K562 (cell line): ENCODE data around the gene RNF32. TPM values are rescaled to one million over a fixed set of nuclear protein-coding genes. Genes with fewer than 3 reads are reported as not detected.

Experiments
- ATAC-seq: fragments of 200-7000 bp; cut with Tn5 transposase; 3 replicates; pipeline ENCODE4 v1.9.1; 2020; ENCODE audit warnings: moderate library complexity
- BruUV-seq: library from RNA; stranded (reverse); fragments of 400-500 nt; replicated peaks from 2 replicates; lab custom pipeline; 2021; lab: Mats Ljungman, UMichigan
- CTCF ChIA-PET: fragments of 300-600 bp; formaldehyde crosslinking; extraction: SDS; loops from one replicate; lab custom pipeline; 2021; ENCODE audit warnings: low intra/inter-chr PET ratio; lab: Yijun Ruan, JAX
- POLR2A ChIA-PET: fragments of 300-600, 350-650 bp; sonication (Branson Sonifier 250); formaldehyde crosslinking; extraction: SDS; loops from one replicate; lab custom pipeline; 2021; ENCODE audit warnings: antibody characterized with exemption, inconsistent platforms; lab: Yijun Ruan, JAX
- DNase-seq, 4 experiments: peaks; one replicate each; pipeline versions ENCODE4 v3.0.0 to v3.0.0-alpha.2; 2011 to 2018; ENCODE audit warnings: low spot score in 3 of 4, mixed read lengths in 3 of 4; ENCODE audit errors: extremely low read depth in 1 of 4
- FAIRE-seq: peaks from 2 replicates; lab custom pipeline; 2011; peaks lifted over from hg19 to GRCh38; lab: Jason Lieb, UNC
- H2AFZ ChIP-seq: 2 replicates; pipeline ENCODE4 v1.6.0; 2011; ENCODE audit warnings: low read depth, low read length, control low read depth, inconsistent platforms
- H3K27ac ChIP-seq: fragments of 200-600 bp; 3 replicates; pipeline ENCODE4 v1.8.0; 2011; ENCODE audit warnings: low read depth, mild to moderate bottlenecking, control low read depth, inconsistent platforms, low read length, moderate library complexity, mixed read lengths; ENCODE audit errors: extremely low read depth
- H3K27me3 ChIP-seq, 2 experiments: fragments of 300-600 bp in 1 of 2; 2 replicates in 1 of 2; 3 replicates in 1 of 2; pipeline versions ENCODE4 v1.6.0 to v1.8.0; 2011; ENCODE audit warnings: inconsistent platforms in 2 of 2, low read length in 2 of 2, mild to moderate bottlenecking in 1 of 2, mixed read lengths in 1 of 2, moderate library complexity in 1 of 2; ENCODE audit not compliant: control insufficient read depth in 2 of 2, insufficient read depth in 2 of 2
- H3K36me3 ChIP-seq: fragments of 300-600 bp; 3 replicates; pipeline ENCODE4 v1.8.0; 2011; ENCODE audit warnings: mild to moderate bottlenecking, low read length, inconsistent platforms; ENCODE audit not compliant: control insufficient read depth, insufficient read depth
- H3K4me1 ChIP-seq, 2 experiments: fragments of 200-600 bp in 1 of 2; replicated peaks in 1 of 2; 2 replicates in 1 of 2; 3 replicates in 1 of 2; pipeline versions ENCODE4 v1.5.1 to v1.8.0; 2011; ENCODE audit warnings: inconsistent platforms in 2 of 2, low read length in 2 of 2, mild to moderate bottlenecking in 1 of 2, mixed read lengths in 1 of 2, moderate library complexity in 1 of 2; ENCODE audit not compliant: control insufficient read depth in 2 of 2, insufficient read depth in 2 of 2
- H3K4me2 ChIP-seq: 2 replicates; pipeline ENCODE4 v1.6.1; 2011; ENCODE audit warnings: low read length, control low read depth, inconsistent platforms, mixed read lengths; ENCODE audit not compliant: insufficient read depth
- H3K4me3 ChIP-seq: fragments of 200-600 bp; sonication (generic), shearing (Covaris generic); 2 replicates; pipeline ENCODE4 v1.5.1; 2016; ENCODE audit warnings: control low read depth, inconsistent platforms
- H3K79me2 ChIP-seq: fragments of 200-600 bp; 3 replicates; pipeline ENCODE4 v1.8.0; 2011; ENCODE audit warnings: low read length, inconsistent platforms; ENCODE audit not compliant: control insufficient read depth, insufficient read depth
- H3K9ac ChIP-seq, 2 experiments: 2 replicates each; pipeline versions ENCODE4 v1.6.0 to v1.6.1; 2011; ENCODE audit warnings: low read depth in 2 of 2, low read length in 2 of 2, control low read depth in 1 of 2, inconsistent platforms in 1 of 2, mild to moderate bottlenecking in 1 of 2, mixed read lengths in 1 of 2; ENCODE audit not compliant: insufficient read depth in 1 of 2
- H3K9me1 ChIP-seq: one replicate; pipeline ENCODE4 v1.6.0; 2011; ENCODE audit warnings: inconsistent platforms, mild to moderate bottlenecking, low read length, moderate library complexity; ENCODE audit not compliant: control insufficient read depth, insufficient read depth
- H3K9me3 ChIP-seq: replicated peaks from 2 replicates; pipeline ENCODE4 v1.5.1; 2011; ENCODE audit warnings: low read depth, low read length, inconsistent platforms; ENCODE audit not compliant: control insufficient read depth, insufficient read depth
- H4K20me1 ChIP-seq: replicated peaks from 2 replicates; pipeline ENCODE4 v1.6.1; 2011; ENCODE audit warnings: low read length, inconsistent platforms, mixed read lengths; ENCODE audit not compliant: control insufficient read depth, insufficient read depth
- ARNT ChIP-seq, 2 experiments: fragments of 450-650 bp; IDR thresholded peaks; 2 replicates each; pipeline ENCODE4 v1.6.1; 2016; ENCODE audit warnings: mild to moderate bottlenecking in 1 of 2
- CEBPG ChIP-seq, 3 experiments: fragments of 200-800 bp in 1 of 3; sonication (Bioruptor generic) in 1 of 3; sonication (generic) in 1 of 3; formaldehyde crosslinking in 1 of 3; IDR thresholded peaks in 2 of 3; conservative IDR thresholded peaks in 1 of 3; 2 replicates each; pipeline versions ENCODE4 v1.6.1 to v1.8.0; 2016 to 2022; ENCODE audit warnings: missing compliant biosample characterization in 2 of 3, missing genetic modification characterization in 2 of 3, mild to moderate bottlenecking in 1 of 3, missing genetic modification reagents in 1 of 3
- CHD4 ChIP-seq: fragments of 200-600 bp; sonication (generic); IDR thresholded peaks from 3 replicates; pipeline ENCODE4 v1.6.1; 2012; ENCODE audit warnings: low read depth, mild to moderate bottlenecking, mixed read lengths, low read length, inconsistent platforms; ENCODE audit not compliant: insufficient read depth, insufficient replicate concordance, poor library complexity, severe bottlenecking
- FOS ChIP-seq: IDR thresholded peaks from 3 replicates; pipeline ENCODE4 v1.6.1; 2011; ENCODE audit not compliant: insufficient read length; ENCODE audit errors: extremely low read depth
- IRF2 ChIP-seq: sonication (generic); formaldehyde crosslinking; IDR thresholded peaks from 2 replicates; pipeline ENCODE4 v1.8.1; 2022; ENCODE audit warnings: mild to moderate bottlenecking, missing genetic modification reagents
- TRIM28 ChIP-seq: fragments of 450-650 bp; IDR thresholded peaks from 2 replicates; pipeline ENCODE4 v1.6.1; 2017
- ZBTB17 ChIP-seq: fragments of 450-650 bp; formaldehyde crosslinking; IDR thresholded peaks from 2 replicates; pipeline ENCODE4 v1.4.0; 2020; ENCODE audit warnings: mild to moderate bottlenecking
- WGBS: fragments of 100-300 bp; shearing (Covaris generic); methylation state at CpG from one replicate; pipeline ENCODE4 v1.1.6; 2016; ENCODE audit warnings: low coverage, mixed read lengths; ENCODE audit not compliant: insufficient coverage; ENCODE audit errors: missing lambda C conversion rate; 5-methylcytosine and 5-hydroxymethylcytosine counted together
- in situ Hi-C: fragments of 300-500 bp; cut with MboI; formaldehyde crosslinking; loops from 4 replicates; pipeline ENCODE4 v1.15.0; 2018; ENCODE audit warnings: inconsistent platforms, mixed read lengths
- intact Hi-C: fragments of 100-400 bp; cut with micrococcal nuclease; formaldehyde crosslinking; loops from 2 replicates; pipeline ENCODE4 v1.14.2; 2022
- polyA plus RNA-seq, 8 experiments: library from polyadenylated mRNA; depleted of rRNA in 4 of 8; stranded (reverse) in 5 of 8; unstranded in 3 of 8; fragments of >200 nt; fragmentation: Nextera tagmentation in 2 of 8; fragmentation: Illumina TruSeq in 1 of 8; extraction: Ambion mirVana in 2 of 8; extraction: Trizol in 1 of 8; gene quantifications; 2 replicates each; pipeline versions ENCODE4 v1.2.1 to v1.2.3, GENCODE V29; 2011 to 2014; ENCODE audit warnings: inconsistent platforms in 1 of 8, missing spikeins in 1 of 8
- total RNA-seq, 7 experiments: library from RNA; depleted of rRNA in 6 of 7; stranded (reverse); fragments of >200 nt in 6 of 7; fragmentation: Illumina TruSeq in 2 of 7; extraction: Trizol in 2 of 7; gene quantifications; 2 replicates each; pipeline versions ENCODE4 v1.2.1 to v1.2.3, GENCODE V29; 2011 to 2021; ENCODE audit warnings: low replicate concordance in 1 of 7

Gene RNF32
- total and polyA plus RNA-seq, 9 of the 15 experiments (the other 6 are each of a cell fraction or from before 2014, with no cell fraction given) = 2.6 to 7.0 (median 4.6) TPM

DNA sequence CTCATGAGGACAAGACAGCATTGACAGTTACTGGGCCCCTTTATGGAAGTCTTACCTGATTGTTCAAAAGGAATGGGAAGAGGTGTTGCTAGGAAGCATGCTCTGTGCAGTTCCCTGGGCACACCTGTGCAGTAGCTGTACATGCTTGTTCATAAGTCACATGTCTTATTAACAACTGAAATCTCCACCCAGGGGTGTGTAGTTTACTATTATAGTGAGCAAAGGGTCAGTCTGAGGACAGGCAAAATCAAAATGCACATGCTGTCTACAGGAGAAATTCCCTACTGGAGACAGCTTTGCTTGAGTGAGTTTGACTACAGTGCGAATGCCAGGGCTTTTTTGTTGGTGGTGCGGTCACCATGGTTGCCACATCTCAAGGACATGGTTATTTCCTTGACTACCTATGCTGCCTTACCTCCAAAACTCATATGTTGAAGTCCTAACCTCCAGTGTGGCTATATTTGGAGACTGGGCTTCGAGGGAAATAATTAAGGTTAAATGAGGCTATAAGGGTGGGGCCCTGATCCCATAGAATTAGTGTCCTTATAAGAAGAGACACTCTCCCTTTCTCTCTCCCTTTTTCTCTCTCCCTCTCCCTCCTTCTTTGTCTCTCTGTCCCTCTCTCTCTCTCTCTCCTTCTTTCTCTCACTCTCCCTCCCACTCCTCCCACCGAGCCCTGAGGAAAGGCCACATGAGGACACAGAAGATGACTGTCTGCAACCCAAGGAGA lies 48.3 kb upstream of the RNF32 start:
- in situ Hi-C loops = loop anchor here (10.0 kb wide), 1 partner anchor 238 kb away; no protein-coding TSS in a partner anchor

DNA sequence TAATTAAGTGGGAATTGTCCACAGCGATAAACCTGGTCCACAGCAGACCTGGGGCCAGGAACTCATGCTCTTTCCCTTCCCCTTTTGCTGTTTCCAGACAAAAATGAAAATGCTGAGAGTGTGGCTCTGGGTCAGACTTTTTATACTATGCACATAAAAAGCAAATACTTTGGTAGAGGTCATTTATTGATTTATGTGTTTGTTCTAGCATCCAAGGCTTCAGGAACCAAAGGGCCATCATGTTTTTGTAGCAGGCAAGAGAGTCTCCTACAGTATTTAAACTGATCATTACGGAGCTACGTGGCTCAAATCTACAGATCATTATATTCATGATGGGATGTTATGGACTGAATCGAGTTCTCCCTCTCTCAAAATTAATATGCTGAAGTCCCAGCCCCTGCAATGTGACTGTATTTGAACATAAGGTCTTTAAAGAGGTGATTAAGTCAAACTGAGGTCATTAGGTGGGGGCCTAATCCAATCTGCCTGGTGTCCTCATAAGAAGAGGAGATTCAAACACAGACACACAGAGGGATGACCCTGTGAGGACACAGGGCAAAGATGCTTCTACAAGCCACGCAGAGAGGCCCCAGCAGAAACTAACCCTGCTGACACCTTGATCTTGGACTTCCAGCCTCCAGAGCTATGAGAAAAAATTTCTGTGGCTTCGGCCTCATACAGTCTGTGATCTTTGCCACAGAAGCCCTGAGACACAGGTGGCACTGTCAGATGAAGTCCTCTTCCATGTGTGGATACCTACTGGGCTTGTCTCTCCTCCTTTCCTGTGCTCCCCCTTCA lies 46.1 kb upstream of the RNF32 start:
- Histone ChIP-seq H3K4me1 (no peaks in the 10 kb centered on the region), H3K4me3 (no peak overlapping the region), H3K4me2 (no peak overlapping the region), H2AFZ (no peak overlapping the region), H3K36me3 (no peaks in the 10 kb centered on the region), H3K27me3 (peaks cover 4 to 15% of the 10 kb centered on the region in 2 experiments; a peak in 4 of 5 replicates), H3K27ac (no peak overlapping the region; the same call in 2 of the 3 replicates), H3K9me3 (no peaks in the 10 kb centered on the region), H3K9ac (no peak overlapping the region), H4K20me1 (no peaks in the 10 kb centered on the region), H3K9me1 (no peaks in the 10 kb centered on the region), H3K79me2 (no peaks in the 10 kb centered on the region)
- no peak for FAIRE-seq
- WGBS = 7% methylated on average over 6 of the region's 6 CpGs
- in situ Hi-C loops (loop anchor here (10.0 kb wide), 1 partner anchor 240 kb away; no protein-coding TSS in a partner anchor), intact Hi-C loops (no loop called here)
- DNase-seq = no peak
- ChIA-PET CTCF (no interaction called here), POLR2A (interaction anchor here (1.6 kb wide), 1 partner anchor 9 kb away, joined by 7 read pairs; no protein-coding TSS in a partner anchor)
- no peak for ATAC-seq
- no TSS peak for BruUV-seq
- no peak for TF ChIP-seq CHD4
- no peak for TF ChIP-seq TRIM28
- TF ChIP-seq ZBTB17 (CRISPR knock-in tag) = no peak
- TF ChIP-seq CEBPG (CRISPR knock-in tag; IDR thresholded peaks at IDR 0.05) = no peak
- no peak for TF ChIP-seq CEBPG (tag; conservative IDR thresholded peaks at IDR 0.05 in 1 of 2, IDR thresholded peaks at IDR 0.05 in 1 of 2)
- no peak for TF ChIP-seq FOS

More for the DNA sequence above, 48.3 kb upstream of the RNF32 start:
- no peaks in the 10 kb centered on the region for H3K36me3 ChIP-seq
- no peak for FAIRE-seq
- POLR2A ChIA-PET = no interaction called here
- WGBS = 19% methylated on average over 4 of the region's 4 CpGs
- TF ChIP-seq ARNT (IDR thresholded peaks at IDR 0.05) (no peak), IRF2 (CRISPR knock-in tag) (no peak)
- H3K4me1 ChIP-seq = no peaks in the 10 kb centered on the region
- no peak for DNase-seq
- H3K4me2 ChIP-seq = no peak overlapping the region
- H3K9me1 ChIP-seq = no peaks in the 10 kb centered on the region
- peaks cover 4 to 15% of the 10 kb centered on the region in 2 experiments; a peak in 4 of 5 replicates for H3K27me3 ChIP-seq
- intact Hi-C loops = no loop called here
- H3K9me3 ChIP-seq = no peaks in the 10 kb centered on the region
- no peak overlapping the region for H2AFZ ChIP-seq
- no peaks in the 10 kb centered on the region for H3K79me2 ChIP-seq
- H3K9ac ChIP-seq = no peak overlapping the region
- no peak for ATAC-seq
- no TSS peak for BruUV-seq
- no peaks in the 10 kb centered on the region for H4K20me1 ChIP-seq
- no peak overlapping the region for H3K4me3 ChIP-seq
- no peak overlapping the region for H3K27ac ChIP-seq
- CTCF ChIA-PET = no interaction called here
